ENCODE data around the gene DCPS. TPM values are rescaled to one million over a fixed set of nuclear protein-coding genes. Genes with fewer than 3 reads are reported as not detected.

DCPS gene
- total RNA-seq, 1 experiment from 2014 or later: 23.8 TPM

DNA sequence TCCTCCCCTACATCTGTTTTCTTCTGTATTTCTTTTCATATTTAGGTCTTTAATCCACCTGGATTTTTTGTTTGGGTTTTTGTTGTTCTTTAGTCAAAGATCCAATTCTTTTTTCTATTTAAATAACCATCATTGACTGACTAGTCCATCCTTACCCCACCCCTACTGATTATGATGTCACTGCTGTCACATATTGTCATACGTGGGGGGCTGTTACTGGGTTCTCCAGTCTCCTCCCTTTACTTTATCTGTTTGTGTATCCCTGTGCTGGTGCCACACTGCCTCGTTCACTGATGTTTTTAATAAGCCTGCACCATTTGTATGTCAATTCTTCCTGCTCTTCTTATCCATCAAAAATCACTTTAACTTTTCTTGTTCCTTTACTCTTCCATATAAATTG, 6.9 kb upstream of the DCPS start:
- no peak overlapping the region for H3K4me2 ChIP-seq
- H2AFZ ChIP-seq: no peak overlapping the region
- TF ChIP-seq EZH2 (IDR thresholded peaks at IDR 0.05; ENCODE audit: low read depth): no peak
- TF ChIP-seq, protein P1, sequence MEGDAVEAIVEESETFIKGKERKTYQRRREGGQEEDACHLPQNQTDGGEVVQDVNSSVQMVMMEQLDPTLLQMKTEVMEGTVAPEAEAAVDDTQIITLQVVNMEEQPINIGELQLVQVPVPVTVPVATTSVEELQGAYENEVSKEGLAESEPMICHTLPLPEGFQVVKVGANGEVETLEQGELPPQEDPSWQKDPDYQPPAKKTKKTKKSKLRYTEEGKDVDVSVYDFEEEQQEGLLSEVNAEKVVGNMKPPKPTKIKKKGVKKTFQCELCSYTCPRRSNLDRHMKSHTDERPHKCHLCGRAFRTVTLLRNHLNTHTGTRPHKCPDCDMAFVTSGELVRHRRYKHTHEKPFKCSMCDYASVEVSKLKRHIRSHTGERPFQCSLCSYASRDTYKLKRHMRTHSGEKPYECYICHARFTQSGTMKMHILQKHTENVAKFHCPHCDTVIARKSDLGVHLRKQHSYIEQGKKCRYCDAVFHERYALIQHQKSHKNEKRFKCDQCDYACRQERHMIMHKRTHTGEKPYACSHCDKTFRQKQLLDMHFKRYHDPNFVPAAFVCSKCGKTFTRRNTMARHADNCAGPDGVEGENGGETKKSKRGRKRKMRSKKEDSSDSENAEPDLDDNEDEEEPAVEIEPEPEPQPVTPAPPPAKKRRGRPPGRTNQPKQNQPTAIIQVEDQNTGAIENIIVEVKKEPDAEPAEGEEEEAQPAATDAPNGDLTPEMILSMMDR (conservative IDR thresholded peaks at IDR 0.05): no peak
- H3K9me2 ChIP-seq (ENCODE audit: insufficient read depth): no peaks in the 10 kb centered on the region
- H3K4me1 ChIP-seq (replicated peaks; ENCODE audit: insufficient read depth): no peaks in the 10 kb centered on the region
- no peak overlapping the region for H3K27ac ChIP-seq
- BruUV-seq (replicated peaks): no TSS peak
- no peaks in the 10 kb centered on the region for H3F3A ChIP-seq (ENCODE audit: insufficient read depth, low read depth)
- CTCF ChIA-PET: no interaction called here
- H4K20me1 ChIP-seq (ENCODE audit: insufficient read depth): no peaks in the 10 kb centered on the region
- H3K27me3 ChIP-seq (ENCODE audit: insufficient read depth, low read depth): no peaks in the 10 kb centered on the region
- intact Hi-C loops (cut with micrococcal nuclease; ENCODE audit: unreplicated experiment): no loop called here
- no peak overlapping the region for H3K4me3 ChIP-seq
- no peaks in the 10 kb centered on the region for H3K79me2 ChIP-seq (ENCODE audit: low read depth)
- no peaks in the 10 kb centered on the region for H3K9me3 ChIP-seq (ENCODE audit: insufficient read depth, low read depth)
- DNase-seq: no peak
- no peaks in the 10 kb centered on the region for H3K36me3 ChIP-seq (ENCODE audit: low read depth)
- POLR2A ChIA-PET (ENCODE audit: unreplicated experiment): no interaction called here

DNA sequence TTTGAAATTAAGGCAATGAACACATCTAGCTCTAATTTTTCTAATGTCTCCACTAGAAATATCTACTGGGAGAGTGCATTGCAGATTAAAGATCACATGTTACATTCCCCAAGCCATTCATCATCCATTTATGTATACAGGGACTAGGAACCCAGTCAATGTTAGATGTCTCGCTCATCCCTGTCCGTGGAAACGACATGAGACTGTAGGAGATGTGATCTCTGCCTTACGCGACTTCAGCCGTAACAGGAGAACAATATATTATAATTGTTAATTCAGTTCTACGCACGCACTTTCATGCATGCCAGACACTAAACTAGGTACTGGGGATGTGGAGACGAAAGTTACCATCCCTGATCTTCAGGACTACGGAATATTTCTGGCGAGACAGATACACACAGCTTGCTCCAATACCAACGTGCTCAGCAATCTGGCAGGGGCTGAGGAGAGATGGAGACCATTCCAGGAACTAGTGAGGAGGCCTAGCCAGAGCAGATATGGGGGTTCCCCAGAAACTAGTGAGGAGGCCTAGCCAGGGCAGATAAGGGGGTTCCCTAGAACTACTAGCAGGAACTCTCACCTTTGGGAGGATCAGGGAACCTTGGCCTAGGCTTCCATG, 706 bp downstream of the DCPS start:
- H3K9me2 ChIP-seq (ENCODE audit: insufficient read depth): no peaks in the 10 kb centered on the region
- H3K36me3 ChIP-seq (ENCODE audit: low read depth): no peaks in the 10 kb centered on the region
- ChIA-PET POLR2A (ENCODE audit: unreplicated experiment) (interaction anchor here (0.6 kb wide), 1 partner anchor 35 kb away, joined by 7 read pairs; no protein-coding TSS in a partner anchor), CTCF (interaction anchor here (0.7 to 1.0 kb wide), 2 partner anchors 35 to 79 kb away, joined by 3 to 4 read pairs; no protein-coding TSS in a partner anchor)
- no peaks in the 10 kb centered on the region for H3K9me3 ChIP-seq (ENCODE audit: insufficient read depth, low read depth)
- H3K4me2 ChIP-seq: peak overlapping the region; percentile 88
- intact Hi-C loops (cut with micrococcal nuclease; ENCODE audit: unreplicated experiment): loop anchor here (1.0 to 10.0 kb wide), 3 partner anchors 93 to 768 kb away; partner anchors contain the start of genes FAM118B and RPUSD4
- H3F3A ChIP-seq (ENCODE audit: insufficient read depth, low read depth): no peaks in the 10 kb centered on the region
- DNase-seq: no peak
- BruUV-seq (replicated peaks): TSS peak; percentile 27
- H3K27ac ChIP-seq: no peak overlapping the region
- H2AFZ ChIP-seq: peak overlapping the region; percentile 96
- no peaks in the 10 kb centered on the region for H3K27me3 ChIP-seq (ENCODE audit: insufficient read depth, low read depth)
- H3K4me1 ChIP-seq (replicated peaks; ENCODE audit: insufficient read depth): peaks cover 12% of the 10 kb centered on the region
- H3K4me3 ChIP-seq: peak overlapping the region; percentile 88
- H3K79me2 ChIP-seq (ENCODE audit: low read depth): peaks cover 11% of the 10 kb centered on the region; the same call in 1 of the 2 replicates
- no peaks in the 10 kb centered on the region for H4K20me1 ChIP-seq (ENCODE audit: insufficient read depth)
- TF ChIP-seq, protein P1 (conservative IDR thresholded peaks at IDR 0.05): no peak

DNA sequence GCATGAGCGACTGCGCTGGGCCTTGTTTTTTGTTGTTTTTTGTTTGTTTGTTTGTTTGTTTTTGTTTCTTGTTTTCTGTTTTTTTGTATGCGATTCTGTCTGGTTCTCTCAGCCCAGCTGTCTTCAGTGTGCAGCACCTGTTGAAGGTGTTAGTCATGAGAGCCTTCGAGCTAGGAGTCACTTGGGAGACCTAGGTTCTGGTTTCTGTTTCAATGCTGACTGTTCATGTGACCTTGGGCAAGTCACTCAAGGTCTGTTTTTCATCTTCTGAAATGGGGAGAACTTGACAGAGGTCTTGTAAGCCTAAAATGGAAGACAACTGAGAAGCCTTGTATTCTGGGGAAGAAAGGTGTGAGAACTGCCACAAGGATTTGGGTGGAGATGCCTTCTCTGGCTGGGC, 1.8 kb downstream of the DCPS start:
- TF ChIP-seq, protein P1 (conservative IDR thresholded peaks at IDR 0.05): no peak
- no peak for TF ChIP-seq EZH2 (IDR thresholded peaks at IDR 0.05; ENCODE audit: low read depth)
- intact Hi-C loops (cut with micrococcal nuclease; ENCODE audit: unreplicated experiment): loop anchor here (5.0 to 10.0 kb wide), 2 partner anchors 381 to 767 kb away; no protein-coding TSS in a partner anchor
- peaks cover 13% of the 10 kb centered on the region for H3K4me1 ChIP-seq (replicated peaks; ENCODE audit: insufficient read depth)
- peaks cover 11% of the 10 kb centered on the region; the same call in 1 of the 2 replicates for H3K79me2 ChIP-seq (ENCODE audit: low read depth)
- H3K9me2 ChIP-seq (ENCODE audit: insufficient read depth): no peaks in the 10 kb centered on the region
- H3K27me3 ChIP-seq (ENCODE audit: insufficient read depth, low read depth): no peaks in the 10 kb centered on the region
- ChIA-PET POLR2A (ENCODE audit: unreplicated experiment) (no interaction called here), CTCF (no interaction called here)
- peaks cover 5% of the 10 kb centered on the region; the same call in 1 of the 2 replicates for H3F3A ChIP-seq (ENCODE audit: insufficient read depth, low read depth)
- H3K27ac ChIP-seq: no peak overlapping the region
- BruUV-seq (replicated peaks): no TSS peak
- H4K20me1 ChIP-seq (ENCODE audit: insufficient read depth): no peaks in the 10 kb centered on the region
- no peak overlapping the region for H3K4me3 ChIP-seq
- H3K4me2 ChIP-seq: no peak overlapping the region
- no peak for DNase-seq
- no peaks in the 10 kb centered on the region for H3K9me3 ChIP-seq (ENCODE audit: insufficient read depth, low read depth)
- no peaks in the 10 kb centered on the region for H3K36me3 ChIP-seq (ENCODE audit: low read depth)
- no peak overlapping the region for H2AFZ ChIP-seq
